GM18858 (cell line): ENCODE results near the gene S1PR1.

Source experiments
- ATAC-seq: cut with Tn5 transposase; IDR thresholded peaks from one replicate; pipeline ENCODE4 v1.9.1; 2021; ENCODE audit not compliant: unreplicated experiment

Gene S1PR1

GRCh38 chr1:101278845-101279244 is 42.0 kb downstream of the S1PR1 start:
- no peak for ATAC-seq

GRCh38 chr1:101280049-101280592 is 43.3 kb downstream of the S1PR1 start:
- no peak for ATAC-seq

DNA sequence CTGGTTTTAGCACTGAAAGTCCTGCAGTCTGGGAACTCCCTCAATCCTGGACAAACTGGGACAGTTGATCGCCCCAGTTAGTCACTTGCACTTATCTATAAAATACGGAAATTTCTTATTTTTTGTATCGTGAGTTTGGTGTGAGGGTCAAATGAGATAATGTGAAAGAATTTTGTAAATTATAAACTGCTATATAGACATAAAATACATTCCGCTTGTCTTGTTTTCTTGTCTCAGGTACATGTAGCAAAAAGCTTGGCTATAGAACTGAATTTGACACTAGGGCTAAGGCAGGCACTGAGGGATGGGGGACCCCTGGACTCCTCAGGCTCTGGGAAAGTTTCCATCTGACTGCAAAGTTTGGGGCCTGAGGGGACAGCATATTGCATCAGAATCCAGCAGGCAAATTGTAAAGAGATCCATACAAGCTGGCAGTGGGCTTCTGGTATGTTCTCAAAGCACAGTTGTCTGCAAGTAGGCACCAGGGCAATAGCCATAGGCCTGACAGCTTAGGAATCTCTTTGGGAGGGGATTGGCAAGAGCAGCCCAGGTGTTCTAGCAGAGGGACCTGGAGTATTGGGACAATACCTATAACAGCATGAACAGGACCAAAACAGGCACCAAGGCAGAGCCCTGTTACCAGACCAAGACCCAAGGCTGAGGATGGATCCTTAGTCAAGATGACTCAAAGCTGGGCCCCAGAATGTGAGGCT is 44.3 kb downstream of the S1PR1 start:
- no peak for ATAC-seq

GRCh38 chr1:101281751-101282150 is 44.9 kb downstream of the S1PR1 start:
- no peak for ATAC-seq

DNA sequence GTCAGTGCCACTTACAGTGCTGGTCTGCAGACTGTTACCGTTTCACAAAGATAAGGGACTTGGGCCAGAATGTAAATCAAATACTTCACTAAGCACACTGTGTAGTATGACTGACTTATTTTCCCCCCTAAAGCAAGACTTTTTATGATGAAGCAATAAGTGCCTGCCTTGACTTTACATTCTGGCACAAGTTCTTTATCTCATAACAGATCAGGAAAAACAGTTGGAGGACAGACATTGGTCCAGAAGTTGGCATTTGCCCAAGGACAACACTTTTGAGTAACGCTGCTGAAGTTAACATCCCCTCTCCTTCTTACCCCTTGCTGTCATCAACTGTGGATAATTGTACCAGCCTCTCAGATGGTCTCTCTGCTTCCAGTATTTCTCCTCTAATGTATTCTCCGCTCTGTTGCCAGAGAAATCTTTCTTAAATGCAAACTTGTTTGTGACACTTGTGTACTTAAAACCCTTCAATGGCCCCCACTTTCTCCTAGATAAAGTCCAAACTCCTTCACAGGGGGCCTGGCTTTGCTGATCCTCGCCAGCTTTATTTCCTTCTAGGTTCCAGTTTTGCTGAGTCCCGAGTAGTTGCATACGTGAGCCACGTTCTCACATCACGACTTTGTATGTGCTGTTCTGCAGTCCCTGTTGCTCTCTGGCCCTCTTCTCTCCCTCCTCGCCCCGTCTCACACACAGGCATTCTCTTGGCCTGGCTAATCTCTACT is 45.7 kb downstream of the S1PR1 start:
- ATAC-seq: no peak

- no peak for ATAC-seq
Measured at GRCh38 chr1:101283443-101283842, 46.6 kb downstream of the S1PR1 start.

- no peak for ATAC-seq
Measured at GRCh38 chr1:101284021-101284420, 47.2 kb downstream of the S1PR1 start.

DNA sequence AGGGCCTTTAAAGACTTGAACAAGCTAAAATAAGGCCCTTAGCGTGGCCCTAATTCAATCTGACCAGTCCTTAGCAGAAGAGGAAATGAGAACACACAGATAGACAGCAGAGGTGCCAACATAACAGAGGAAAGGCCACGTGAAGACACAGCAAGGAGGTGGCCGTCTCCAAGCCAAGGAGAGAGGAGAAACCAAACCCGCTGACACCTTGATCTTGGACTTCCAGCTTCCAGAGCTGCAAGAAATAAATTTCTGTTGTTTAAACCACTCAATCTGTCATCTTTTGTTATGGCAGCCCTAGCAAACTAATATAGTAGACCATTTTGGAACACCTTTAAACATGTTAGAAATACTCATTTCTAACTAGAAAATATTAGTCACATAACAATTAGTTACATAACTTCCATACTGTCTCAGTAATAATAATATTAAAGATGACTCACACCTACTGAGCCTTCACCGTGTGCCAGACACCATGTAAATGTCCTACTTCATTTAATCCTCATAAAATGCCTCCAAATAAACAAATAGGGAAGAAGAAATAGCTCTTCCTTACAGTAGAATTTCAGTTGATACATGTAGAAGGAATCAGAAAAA is 47.9 kb downstream of the S1PR1 start:
- ATAC-seq: no peak

DNA sequence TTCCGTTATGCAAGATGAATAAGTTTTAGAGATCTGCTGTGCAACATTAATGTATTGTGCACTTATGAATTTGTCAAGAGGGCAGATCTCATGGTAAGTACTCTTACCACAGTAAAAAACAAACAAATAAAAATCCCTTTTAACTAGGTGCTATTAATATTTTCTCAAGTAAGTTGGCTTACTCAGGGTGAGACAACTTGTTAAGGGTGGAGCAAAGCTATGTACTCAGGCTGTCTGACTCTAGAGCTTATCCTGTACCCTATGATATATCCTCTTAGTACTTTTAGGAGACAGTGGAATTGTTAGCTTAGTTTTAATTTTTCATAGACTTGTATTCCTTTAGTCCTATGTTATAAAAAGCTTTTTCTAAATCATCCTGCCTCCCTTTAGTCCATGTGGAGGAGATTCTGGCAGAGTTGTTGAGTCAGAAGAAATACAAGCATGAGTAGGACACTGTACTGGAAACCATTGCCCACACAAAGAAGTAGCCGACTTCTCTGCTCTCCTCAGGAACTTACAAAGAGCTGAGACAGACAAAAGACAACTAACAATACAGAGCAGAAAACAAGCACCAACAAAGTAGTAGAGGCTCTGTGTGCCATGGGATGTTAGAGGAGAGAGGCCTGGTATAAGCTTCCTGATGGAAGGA is 49.2 kb downstream of the S1PR1 start:
- no peak for ATAC-seq

- ATAC-seq: peak; percentile 55
Measured at GRCh38 chr1:101288491-101288944, 51.7 kb downstream of the S1PR1 start.

DNA sequence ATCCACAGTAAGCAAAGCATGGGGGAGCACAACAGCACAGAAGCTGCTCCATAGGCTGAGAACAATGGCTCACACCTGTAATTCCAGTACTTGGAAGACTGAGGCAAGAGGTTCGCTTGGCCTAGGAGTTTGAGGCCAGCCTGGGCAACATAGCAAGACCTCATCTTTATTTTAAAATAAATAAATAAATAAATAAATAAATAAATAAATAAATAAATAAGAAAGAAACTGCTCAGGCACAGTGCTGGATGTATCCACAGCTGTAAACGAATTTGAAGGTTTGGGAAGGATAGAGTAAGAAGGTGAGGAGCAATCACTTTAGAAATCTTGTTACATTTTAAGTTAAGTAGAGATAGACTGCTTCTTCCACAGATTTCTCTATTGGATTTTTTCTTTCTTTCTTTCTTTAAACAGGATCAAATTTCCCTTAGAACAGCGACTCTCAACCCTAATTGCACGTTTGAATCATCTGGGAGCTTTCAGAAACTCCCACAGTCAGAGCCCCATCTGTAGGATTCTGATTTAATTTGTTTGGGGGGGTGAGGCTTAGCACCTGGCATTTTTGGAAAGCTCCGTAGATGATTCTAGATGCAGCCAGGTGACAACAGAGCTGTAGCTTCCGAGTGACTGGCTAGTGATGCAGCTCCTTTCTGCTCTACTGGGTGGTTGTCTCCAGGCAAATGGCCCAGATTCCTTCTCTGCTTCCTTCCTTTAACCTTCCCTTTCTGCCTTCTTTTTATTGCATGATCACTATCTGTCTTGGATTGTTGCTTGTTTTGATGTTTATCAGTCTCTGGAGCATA is 53.5 kb downstream of the S1PR1 start:
- ATAC-seq: no peak
